Measurements from ENCODE around the gene TMEM100.

The TMEM100 gene

GRCh38 chr17:55734128-55734781 lies 11.6 kb upstream of the TMEM100 start:
- TF ChIP-seq CTCF (IDR thresholded peaks at IDR 0.05): no peak
- TF ChIP-seq ZFX (IDR thresholded peaks at IDR 0.05; ENCODE audit: borderline replicate concordance): no peak
- H3K27ac ChIP-seq: no peak overlapping the region

GRCh38 chr17:55731586-55732250 lies 9.1 kb upstream of the TMEM100 start:
- TF ChIP-seq ZFX (IDR thresholded peaks at IDR 0.05; ENCODE audit: borderline replicate concordance) (no peak), CTCF (IDR thresholded peaks at IDR 0.05) (no peak)
- no peak overlapping the region for H3K27ac ChIP-seq

- TF ChIP-seq ZFX (IDR thresholded peaks at IDR 0.05; ENCODE audit: borderline replicate concordance) (no peak), CTCF (IDR thresholded peaks at IDR 0.05) (no peak)
- no peak overlapping the region for H3K27ac ChIP-seq
Measured at GRCh38 chr17:55730808-55731207, 8.1 kb upstream of the TMEM100 start.

GRCh38 chr17:55730380-55730779 lies 7.7 kb upstream of the TMEM100 start:
- H3K27ac ChIP-seq: no peak overlapping the region
- TF ChIP-seq ZFX (IDR thresholded peaks at IDR 0.05; ENCODE audit: borderline replicate concordance) (no peak), CTCF (IDR thresholded peaks at IDR 0.05) (no peak)

- H3K27ac ChIP-seq: no peak overlapping the region
- no peak for TF ChIP-seq ZFX (IDR thresholded peaks at IDR 0.05; ENCODE audit: borderline replicate concordance)
Measured at GRCh38 chr17:55729484-55729883, 6.8 kb upstream of the TMEM100 start.

- TF ChIP-seq CTCF (IDR thresholded peaks at IDR 0.05) (no peak), ZFX (IDR thresholded peaks at IDR 0.05; ENCODE audit: borderline replicate concordance) (no peak)
- H3K27ac ChIP-seq: no peak overlapping the region
Measured at GRCh38 chr17:55728833-55729232, 6.2 kb upstream of the TMEM100 start.

GRCh38 chr17:55728361-55728760 lies 5.7 kb upstream of the TMEM100 start:
- no peak for TF ChIP-seq CTCF (IDR thresholded peaks at IDR 0.05)
- TF ChIP-seq ZFX (IDR thresholded peaks at IDR 0.05; ENCODE audit: borderline replicate concordance): no peak
- no peak overlapping the region for H3K27ac ChIP-seq
